HG02571 (cell line): ENCODE measurements around the gene ZNF536.

ENCODE experiments used
- ATAC-seq: cut with Tn5 transposase; IDR thresholded peaks from one replicate; pipeline ENCODE4 v1.9.1; 2021; ENCODE audit warnings: mild to moderate bottlenecking, moderate library complexity; ENCODE audit not compliant: unreplicated experiment

The ZNF536 gene

GRCh38 chr19:30361721-30362120 lies 10.5 kb upstream of the ZNF536 start:
- no peak for ATAC-seq

GRCh38 chr19:30362156-30362754 lies 9.9 kb upstream of the ZNF536 start:
- no peak for ATAC-seq

GRCh38 chr19:30363073-30363472 lies 9.1 kb upstream of the ZNF536 start:
- ATAC-seq = no peak

GRCh38 chr19:30364866-30365800 lies 7.1 kb upstream of the ZNF536 start:
- ATAC-seq = no peak

GRCh38 chr19:30366282-30366681 lies 5.9 kb upstream of the ZNF536 start:
- ATAC-seq = no peak

- ATAC-seq = no peak
Measured at GRCh38 chr19:30367006-30367405, 5.2 kb upstream of the ZNF536 start.

GRCh38 chr19:30367421-30367820 lies 4.8 kb upstream of the ZNF536 start:
- no peak for ATAC-seq

- no peak for ATAC-seq
Measured at GRCh38 chr19:30369833-30370232, 2.4 kb upstream of the ZNF536 start.

- ATAC-seq = no peak
Measured at GRCh38 chr19:30371161-30371836, 885 bp upstream of the ZNF536 start.

- ATAC-seq = no peak
Measured at GRCh38 chr19:30373593-30373992, 1.4 kb downstream of the ZNF536 start.

GRCh38 chr19:30374539-30374864 lies 2.3 kb downstream of the ZNF536 start:
- no peak for ATAC-seq

- no peak for ATAC-seq
Measured at GRCh38 chr19:30374865-30375552, 2.8 kb downstream of the ZNF536 start.

- no peak for ATAC-seq
Measured at GRCh38 chr19:30375553-30376031, 3.4 kb downstream of the ZNF536 start.

GRCh38 chr19:30376272-30376671 lies 4.1 kb downstream of the ZNF536 start:
- ATAC-seq = no peak

GRCh38 chr19:30376826-30377425 lies 4.7 kb downstream of the ZNF536 start:
- ATAC-seq = no peak

GRCh38 chr19:30378701-30379100 lies 6.5 kb downstream of the ZNF536 start:
- no peak for ATAC-seq

GRCh38 chr19:30379841-30380610 lies 7.8 kb downstream of the ZNF536 start:
- no peak for ATAC-seq

GRCh38 chr19:30381366-30381765 lies 9.2 kb downstream of the ZNF536 start:
- ATAC-seq = no peak

- ATAC-seq = no peak
Measured at GRCh38 chr19:30385174-30385573, 13.0 kb downstream of the ZNF536 start.

- ATAC-seq = no peak
Measured at GRCh38 chr19:30385666-30386065, 13.5 kb downstream of the ZNF536 start.
